Daoy (cell line): Measurements from ENCODE around the gene MORN1. TPM values are rescaled to one million over a fixed set of nuclear protein-coding genes. Genes with fewer than 3 reads are reported as not detected.

Experiments
- DNase-seq: peaks from one replicate; pipeline ENCODE4 v3.0.0-alpha.2; 2015; ENCODE audit warnings: low read depth
- total RNA-seq: library from RNA; depleted of rRNA; stranded (reverse); fragments of >200 nt; shearing (Covaris generic); gene quantifications from 2 replicates; pipeline ENCODE4 v1.2.3, GENCODE V29; 2014; rRNA removed

The MORN1 gene
- total RNA-seq, 1 experiment from 2014 or later = 15.1 TPM

DNA sequence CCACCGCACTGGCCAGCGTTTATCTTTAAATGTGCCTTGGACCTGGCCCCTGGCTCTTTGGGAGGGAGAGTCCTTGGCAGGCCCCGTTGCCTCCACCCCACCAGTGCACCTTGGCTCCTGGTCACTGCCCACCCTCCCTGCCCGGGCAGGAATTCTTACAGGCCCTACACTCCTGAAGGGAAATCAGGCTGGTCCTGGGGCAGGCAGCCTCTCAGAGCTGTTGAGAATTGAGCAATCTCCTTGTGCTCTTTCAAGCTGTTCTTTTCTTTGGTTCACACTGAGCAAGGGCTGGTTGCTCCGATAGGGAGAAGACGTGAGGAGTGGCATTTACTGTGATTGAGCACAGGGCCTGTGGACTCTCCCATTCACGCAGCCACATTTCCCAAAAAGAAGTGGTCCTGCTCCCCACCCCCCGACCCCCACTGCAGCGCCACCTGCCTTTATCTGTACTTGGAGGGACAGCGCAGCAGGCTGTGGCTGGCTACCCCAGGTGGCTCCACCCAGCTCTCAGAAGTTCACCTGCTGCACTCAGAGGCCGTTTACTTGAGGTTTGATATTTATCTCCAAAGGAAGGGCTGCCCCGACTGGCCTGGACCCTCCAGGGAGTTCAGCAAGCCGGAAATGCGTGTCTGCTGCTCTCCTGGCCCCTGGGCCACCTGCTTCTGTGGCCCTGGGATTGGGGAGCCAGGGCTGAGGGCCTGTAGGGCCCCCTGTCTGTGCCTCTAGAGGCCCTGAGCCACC is 115.4 kb downstream of the MORN1 start:
- DNase-seq = no peak

DNA sequence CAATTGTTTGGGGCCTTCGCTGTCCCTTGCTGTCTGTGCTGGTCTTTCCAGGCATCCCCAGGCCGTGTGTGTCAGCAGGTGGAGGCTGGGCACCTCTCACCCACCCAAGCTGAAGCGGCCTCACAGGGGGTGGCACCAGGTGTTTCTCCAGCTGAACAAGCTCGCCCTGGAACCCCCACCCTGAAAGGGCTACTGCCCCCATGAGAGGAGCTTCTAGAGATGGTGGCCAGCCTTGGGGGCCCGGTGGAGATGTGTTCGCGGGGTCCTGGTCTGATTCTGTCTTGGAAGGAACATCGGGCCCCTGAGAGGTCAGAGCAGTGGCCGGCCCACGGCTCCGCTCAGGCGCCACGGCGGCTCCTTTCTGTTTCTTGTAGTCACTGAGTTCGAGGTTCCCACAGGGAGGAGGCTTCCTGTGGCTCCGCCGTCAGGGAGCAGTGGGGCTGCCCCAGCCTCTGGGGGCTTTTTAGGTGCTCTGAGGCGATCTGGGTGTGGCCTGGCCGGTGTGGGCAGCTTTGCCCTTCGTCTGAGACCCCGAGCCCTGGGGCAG is 116.4 kb downstream of the MORN1 start:
- no peak for DNase-seq

DNA sequence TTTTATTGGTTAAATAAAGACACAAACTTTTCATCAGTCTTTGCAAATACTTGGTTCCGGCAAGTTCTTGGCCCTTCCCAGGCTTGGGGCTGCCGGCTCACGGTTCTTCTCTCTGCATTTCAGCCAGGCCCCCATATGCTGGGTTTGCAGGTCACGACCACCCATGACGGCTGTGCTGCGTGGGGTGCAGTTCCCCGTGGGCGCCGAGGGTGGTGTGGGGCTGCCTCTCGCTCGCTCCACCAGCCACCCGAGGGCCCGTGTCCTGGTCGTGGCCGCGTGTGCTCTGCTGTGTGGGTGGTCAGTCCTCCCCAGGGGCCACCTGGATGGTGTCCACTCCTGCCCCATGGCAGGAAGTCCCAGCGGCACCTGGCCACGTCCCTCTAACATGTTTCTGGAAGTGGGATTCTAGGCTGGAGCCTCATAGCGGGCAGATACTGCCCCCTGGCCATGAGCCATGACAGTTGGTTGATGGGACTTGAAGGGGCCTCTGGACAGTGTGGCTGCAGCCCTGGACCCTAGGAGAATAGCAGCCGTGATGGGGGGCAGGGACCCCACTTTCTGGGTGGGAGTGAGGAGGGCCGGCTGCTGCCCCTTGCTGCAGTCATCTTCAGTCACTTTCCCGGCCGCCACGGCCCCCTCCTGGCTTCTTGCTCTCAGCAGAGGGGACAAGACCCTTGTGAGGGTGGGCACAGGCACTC is 117.0 kb downstream of the MORN1 start:
- DNase-seq = no peak

DNA sequence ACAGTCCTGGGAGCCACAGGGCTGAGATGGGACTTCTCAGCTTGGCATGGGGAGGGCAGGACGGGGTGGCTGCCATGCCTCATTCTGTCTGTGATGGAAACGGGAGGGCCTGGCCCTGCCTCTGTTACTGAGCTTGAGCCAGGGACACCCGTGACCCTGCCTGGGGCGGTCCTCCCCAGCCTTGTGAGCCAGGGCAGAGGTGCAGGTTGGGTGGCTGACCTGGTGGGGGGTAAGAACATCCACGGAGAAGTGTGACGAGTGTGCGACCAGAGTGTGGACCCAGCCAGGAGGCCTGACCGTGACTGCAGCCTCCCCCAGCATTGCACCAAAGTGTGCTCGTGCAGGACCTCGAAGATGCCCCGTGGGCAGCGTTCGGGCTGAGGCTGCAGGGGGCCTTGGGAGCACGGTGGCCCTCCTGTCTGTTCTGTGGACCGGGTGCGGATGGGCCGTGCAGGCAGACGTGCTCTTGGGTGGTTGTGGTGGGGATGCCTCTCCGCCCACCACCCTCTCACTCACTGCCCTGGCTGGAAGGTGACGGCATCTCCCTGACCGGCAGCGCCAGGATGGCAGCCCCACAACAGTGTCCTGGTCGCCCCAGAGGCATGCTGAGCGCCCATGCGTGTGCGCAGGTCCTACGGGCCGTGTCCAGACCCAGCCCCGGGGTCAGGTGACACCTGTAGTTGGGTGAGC is 117.8 kb downstream of the MORN1 start:
- DNase-seq = no peak

DNA sequence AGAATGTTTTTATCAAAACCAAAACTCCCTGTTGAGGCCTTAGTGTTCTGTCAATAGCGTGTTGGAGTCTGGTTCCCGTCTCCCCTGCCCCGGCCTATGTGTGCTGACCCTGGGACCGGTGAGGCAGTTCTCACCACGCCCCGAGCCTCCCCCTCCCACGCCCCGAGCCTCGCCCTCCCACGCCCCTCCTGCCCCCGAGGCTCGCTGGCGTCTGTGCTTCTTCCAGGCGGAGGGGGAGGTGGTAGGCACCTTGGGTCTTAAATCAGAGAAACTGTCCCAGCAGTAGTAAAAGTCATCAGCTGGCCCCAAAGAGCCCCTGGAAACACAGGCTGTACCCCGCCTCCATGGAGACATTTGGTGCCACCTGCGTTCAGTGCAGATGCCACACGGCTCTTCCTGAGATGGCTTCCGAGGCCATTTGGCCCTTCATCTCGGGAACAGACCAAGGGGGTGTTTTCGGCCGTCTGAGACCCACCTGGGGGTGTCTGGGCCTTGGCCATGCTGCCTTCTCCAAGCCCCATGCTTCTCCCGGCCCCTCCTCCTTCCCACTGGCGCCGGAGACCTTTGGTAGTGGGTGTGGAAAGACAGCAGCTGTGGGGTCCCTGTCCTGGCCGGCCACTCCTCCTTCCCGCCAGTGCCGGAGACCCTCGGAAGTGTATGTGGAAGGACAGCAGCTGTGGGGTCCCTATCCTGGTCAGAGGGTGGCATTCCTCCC is 118.5 kb downstream of the MORN1 start:
- no peak for DNase-seq

DNA sequence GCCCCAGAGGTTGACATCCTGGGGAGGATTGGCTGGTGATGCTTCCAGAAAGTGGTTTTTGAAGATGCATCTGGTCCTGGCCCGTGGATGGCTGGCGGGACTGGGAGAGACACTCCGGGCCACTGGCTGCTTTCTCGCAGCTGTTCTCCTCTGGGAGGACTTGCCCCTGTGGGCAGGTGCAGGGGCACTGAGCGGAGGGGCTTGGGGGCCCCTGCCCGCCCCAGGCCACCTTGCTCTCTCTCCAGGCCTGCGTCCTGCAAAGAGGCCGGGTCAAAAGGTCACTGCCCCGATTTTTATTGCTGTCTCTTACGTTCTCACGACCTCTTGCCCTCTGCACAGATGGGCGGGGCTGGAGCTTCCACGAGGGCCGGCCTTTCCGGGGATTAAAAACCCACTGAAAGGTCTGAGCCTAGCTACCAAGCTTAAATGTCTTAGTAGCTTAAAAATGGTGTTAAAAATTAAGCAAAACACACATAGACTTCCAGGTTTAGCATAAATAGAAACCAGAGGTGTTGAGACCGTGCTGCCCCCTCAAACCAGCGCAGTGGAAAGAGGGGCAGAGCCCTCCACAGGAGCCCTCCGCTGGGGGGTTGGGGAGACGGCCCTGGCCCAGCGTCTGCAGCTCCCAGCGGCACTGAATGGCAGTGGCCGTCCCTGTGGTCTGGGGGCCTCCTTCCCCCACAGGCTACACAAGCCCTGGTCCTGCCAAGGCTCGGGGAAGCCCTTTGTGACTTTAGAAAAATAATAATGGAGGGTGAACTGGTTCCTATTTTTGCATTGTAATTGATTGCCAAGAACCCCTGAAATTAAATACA is 119.3 kb downstream of the MORN1 start:
- DNase-seq = no peak

Other genes with a start within 250 kb of the MORN1 start
- gene FAAP20, start 196.8 kb downstream of the MORN1 start, total RNA-seq = 26.3 and 28.7 TPM in 2 replicates
- 3.3 and 5.3 TPM in 2 replicates for gene SKI, start 163.2 kb downstream of the MORN1 start, total RNA-seq
- 140 and 195 TPM in 2 replicates for gene RER1, start 287 bp upstream of the MORN1 start, total RNA-seq
- gene PEX10, start 21.0 kb upstream of the MORN1 start, total RNA-seq = 33.4 and 36.3 TPM in 2 replicates
- gene PLCH2, start 84.7 kb upstream of the MORN1 start, total RNA-seq = 0.06 TPM in 1 of 2 replicates, not detected in the other
- gene PANK4, start 135.0 kb upstream of the MORN1 start, total RNA-seq = 18.6 and 44.7 TPM in 2 replicates
- gene HES5, start 138.7 kb upstream of the MORN1 start, total RNA-seq = not detected in 2 replicates
- gene TNFRSF14, start 164.8 kb upstream of the MORN1 start, total RNA-seq = 9.0 and 12.1 TPM in 2 replicates
- 13.0 and 20.6 TPM in 2 replicates for gene PRXL2B, start 195.2 kb upstream of the MORN1 start, total RNA-seq
- gene MMEL1, start 241.5 kb upstream of the MORN1 start, total RNA-seq = not detected in 2 replicates